Activated CD8-positive, alpha-beta T cell treated with anti-CD3 and anti-CD28 coated beads for 36 hours (primary cell): Measurements from ENCODE around the gene MYO1C. TPM values are rescaled to one million over a fixed set of nuclear protein-coding genes. Genes with fewer than 3 reads are reported as not detected.
A peak's percentile ranks its signal among the peaks of the same experiment; 100 is the strongest.
"Not testable (repeated sequence)": the region's sequence is repeated elsewhere in the genome, so short reads cannot be mapped to it uniquely, and the experiment has no call there.

Experiments
- ATAC-seq: fragments of 200-7000 bp; cut with Tn5 transposase; one replicate; pipeline ENCODE4 v1.10.0; 2021; ENCODE audit warnings: mild to moderate bottlenecking, moderate library complexity
- CTCF ChIA-PET: fragments of 350-600 bp; sonication (Branson Sonifier 250); formaldehyde crosslinking; loops from one replicate; lab custom pipeline; 2021; ENCODE audit warnings: antibody characterized with exemption; lab: Charles Lee
- POLR2A ChIA-PET: fragments of 350-600 bp; sonication (Branson Sonifier 250); formaldehyde crosslinking; loops from one replicate; lab custom pipeline; 2021; ENCODE audit warnings: antibody characterized with exemption; lab: Charles Lee
- DNase-seq: peaks from one replicate; pipeline ENCODE4 v3.0.0-alpha.2; 2020
- H3K27ac Mint-ChIP-seq: one replicate; pipeline ENCODE4 v1.8.0; 2021; ENCODE audit warnings: mild to moderate bottlenecking, mixed read lengths
- H3K27me3 Mint-ChIP-seq: one replicate; pipeline ENCODE4 v1.8.0; 2021; ENCODE audit warnings: mixed read lengths
- H3K36me3 Mint-ChIP-seq: one replicate; pipeline ENCODE4 v1.8.0; 2021; ENCODE audit warnings: low read depth, mixed read lengths
- H3K4me1 Mint-ChIP-seq: one replicate; pipeline ENCODE4 v1.8.0; 2021; ENCODE audit warnings: low read depth, mixed read lengths
- H3K4me3 Mint-ChIP-seq: one replicate; pipeline ENCODE4 v1.8.0; 2021; ENCODE audit warnings: mild to moderate bottlenecking, moderate library complexity, mixed read lengths
- H3K9me3 Mint-ChIP-seq: one replicate; pipeline ENCODE4 v1.8.0; 2021; ENCODE audit warnings: mixed read lengths
- intact Hi-C: fragments of 100-400 bp; cut with micrococcal nuclease; formaldehyde crosslinking; loops from one replicate; pipeline ENCODE4 v1.10.0; 2022
- total RNA-seq, 2 experiments: library from RNA; stranded (reverse); gene quantifications; one replicate each; pipeline ENCODE4 v1.2.3, GENCODE V29; 2021
- TF ChIP-seq, protein P1 (sequence below): fragments of 200-600 bp; IDR thresholded peaks from one replicate; pipeline ENCODE4 v1.8.0; 2022; ENCODE audit warnings: antibody characterized with exemption, mild to moderate bottlenecking

The MYO1C gene
- total RNA-seq, 2 experiments from 2014 or later = 12.6 to 16.8 TPM

DNA sequence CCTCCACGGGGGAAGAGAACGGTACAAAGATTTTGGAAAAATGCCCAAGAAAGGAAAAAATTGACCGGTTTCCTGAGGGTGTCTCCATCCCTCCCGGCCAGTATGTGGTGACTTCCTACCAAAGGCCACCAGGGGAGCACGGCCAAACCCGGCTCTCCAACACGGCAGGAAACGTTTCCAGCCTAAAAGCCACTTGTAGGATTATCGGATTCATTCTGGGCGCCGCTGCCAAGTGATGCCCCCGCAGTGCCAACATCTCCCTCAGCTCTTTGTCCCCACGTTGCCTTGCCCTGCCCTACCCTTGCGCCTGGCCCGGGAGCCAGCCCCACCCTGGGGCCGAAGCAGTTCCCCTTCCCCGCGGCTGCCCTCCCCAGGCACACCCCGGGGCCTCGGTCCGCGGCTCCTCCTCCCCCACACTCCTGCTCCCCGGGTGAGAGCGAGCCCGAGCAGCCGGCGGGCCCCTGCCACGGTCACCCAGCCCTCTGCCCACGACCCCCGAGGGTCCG, 37.1 kb downstream of the MYO1C start:
- DNase-seq (peak; percentile 57), ATAC-seq (peak; percentile 4)
- TF ChIP-seq, protein P1, sequence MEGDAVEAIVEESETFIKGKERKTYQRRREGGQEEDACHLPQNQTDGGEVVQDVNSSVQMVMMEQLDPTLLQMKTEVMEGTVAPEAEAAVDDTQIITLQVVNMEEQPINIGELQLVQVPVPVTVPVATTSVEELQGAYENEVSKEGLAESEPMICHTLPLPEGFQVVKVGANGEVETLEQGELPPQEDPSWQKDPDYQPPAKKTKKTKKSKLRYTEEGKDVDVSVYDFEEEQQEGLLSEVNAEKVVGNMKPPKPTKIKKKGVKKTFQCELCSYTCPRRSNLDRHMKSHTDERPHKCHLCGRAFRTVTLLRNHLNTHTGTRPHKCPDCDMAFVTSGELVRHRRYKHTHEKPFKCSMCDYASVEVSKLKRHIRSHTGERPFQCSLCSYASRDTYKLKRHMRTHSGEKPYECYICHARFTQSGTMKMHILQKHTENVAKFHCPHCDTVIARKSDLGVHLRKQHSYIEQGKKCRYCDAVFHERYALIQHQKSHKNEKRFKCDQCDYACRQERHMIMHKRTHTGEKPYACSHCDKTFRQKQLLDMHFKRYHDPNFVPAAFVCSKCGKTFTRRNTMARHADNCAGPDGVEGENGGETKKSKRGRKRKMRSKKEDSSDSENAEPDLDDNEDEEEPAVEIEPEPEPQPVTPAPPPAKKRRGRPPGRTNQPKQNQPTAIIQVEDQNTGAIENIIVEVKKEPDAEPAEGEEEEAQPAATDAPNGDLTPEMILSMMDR = peak; percentile 47
- ChIA-PET CTCF (interaction anchor here (2.7 kb wide), 1 partner anchor 90 kb away, joined by 11 read pairs; no protein-coding TSS in a partner anchor), POLR2A (interaction anchor here (0.5 to 2.4 kb wide), 7 partner anchors 8 to 229 kb away, joined by 3 to 11 read pairs (median 3); partner anchors contain the start of gene YWHAE)
- peaks cover 15% of the 10 kb centered on the region for H3K36me3 Mint-ChIP-seq
- H3K4me3 Mint-ChIP-seq = peak overlapping the region; percentile 88
- intact Hi-C loops = no loop called here
- H3K27me3 Mint-ChIP-seq = peaks cover 11% of the 10 kb centered on the region
- H3K27ac Mint-ChIP-seq = peak overlapping the region; percentile 89
- H3K9me3 Mint-ChIP-seq = no peaks in the 10 kb centered on the region
- H3K4me1 Mint-ChIP-seq = peaks cover 32% of the 10 kb centered on the region

- POLR2A ChIA-PET = interaction anchor here (0.6 to 1.4 kb wide), 4 partner anchors 9 to 89 kb away, joined by 3 to 4 read pairs (median 4); no protein-coding TSS in a partner anchor
- intact Hi-C loops = no loop called here
- TF ChIP-seq, protein P1 = no peak
- H3K4me3 Mint-ChIP-seq = peak overlapping the region; percentile 88
- peak overlapping the region; percentile 89 for H3K27ac Mint-ChIP-seq
- no peaks in the 10 kb centered on the region for H3K9me3 Mint-ChIP-seq
- CTCF ChIA-PET = interaction anchor here (1.0 to 2.7 kb wide), 3 partner anchors 79 to 195 kb away, joined by 3 to 11 read pairs (median 4); partner anchors contain the start of gene RILP
- H3K4me1 Mint-ChIP-seq = peaks cover 28% of the 10 kb centered on the region
- peaks cover 6% of the 10 kb centered on the region for H3K27me3 Mint-ChIP-seq
- no peak for DNase-seq
- no peak for ATAC-seq
- peaks cover 15% of the 10 kb centered on the region for H3K36me3 Mint-ChIP-seq
Observed at GRCh38 chr17:1454541-1454940, 37.9 kb downstream of the MYO1C start.

DNA sequence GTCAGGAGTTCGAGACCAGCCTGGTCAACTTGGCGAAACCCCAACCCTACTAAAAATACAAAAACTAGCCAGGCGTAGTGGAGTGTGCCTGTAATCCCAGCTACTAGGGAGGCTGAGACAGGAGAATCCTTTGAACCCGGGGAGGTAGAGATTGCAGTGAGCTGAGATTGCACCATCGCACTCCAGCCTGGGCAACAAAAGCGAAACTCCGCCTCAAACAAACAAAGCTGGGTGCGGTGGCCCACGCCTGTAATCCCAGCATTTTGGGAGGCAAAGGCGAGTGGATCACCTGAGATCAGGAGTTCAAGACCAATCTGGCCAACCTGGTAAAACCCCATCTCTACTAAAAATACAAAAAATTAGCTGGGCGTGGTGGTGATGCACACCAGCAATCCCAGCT, 38.8 kb downstream of the MYO1C start:
- Mint-ChIP-seq H3K36me3 (peaks cover 21% of the 10 kb centered on the region), H3K4me1 (peaks cover 35% of the 10 kb centered on the region), H3K4me3 (peak overlapping the region; percentile 15)
- H3K27ac Mint-ChIP-seq, H3K27me3 Mint-ChIP-seq, ATAC-seq, DNase-seq, intact Hi-C loops, H3K9me3 Mint-ChIP-seq: not testable (repeated sequence)
- ChIA-PET POLR2A (interaction anchor here (1.1 to 1.4 kb wide), 3 partner anchors 13 to 91 kb away, joined by 3 to 4 read pairs (median 4); no protein-coding TSS in a partner anchor), CTCF (interaction anchor here (0.6 to 2.7 kb wide), 5 partner anchors 62 to 196 kb away, joined by 3 to 11 read pairs (median 3); partner anchors contain the start of gene RILP)

GRCh38 chr17:1452836-1453235, 39.6 kb downstream of the MYO1C start:
- H3K9me3 Mint-ChIP-seq = no peaks in the 10 kb centered on the region
- peaks cover 6% of the 10 kb centered on the region for H3K27me3 Mint-ChIP-seq
- ChIA-PET POLR2A (interaction anchor here (0.6 to 1.3 kb wide), 3 partner anchors 65 to 90 kb away, joined by 3 to 4 read pairs (median 3); no protein-coding TSS in a partner anchor), CTCF (interaction anchor here (1.7 to 2.7 kb wide), 2 partner anchors 63 to 87 kb away, joined by 3 to 11 read pairs; no protein-coding TSS in a partner anchor)
- intact Hi-C loops = no loop called here
- ATAC-seq (no peak), DNase-seq (no peak)
- H3K36me3 Mint-ChIP-seq = peaks cover 21% of the 10 kb centered on the region
- no peak overlapping the region for H3K4me3 Mint-ChIP-seq
- peaks cover 39% of the 10 kb centered on the region for H3K4me1 Mint-ChIP-seq
- no peak overlapping the region for H3K27ac Mint-ChIP-seq
- TF ChIP-seq, protein P1 = no peak

GRCh38 chr17:1450261-1450660, 42.2 kb downstream of the MYO1C start:
- Mint-ChIP-seq H3K4me1 (peaks cover 53% of the 10 kb centered on the region), H3K36me3 (peaks cover 24% of the 10 kb centered on the region)
- H3K27ac Mint-ChIP-seq, ATAC-seq, H3K9me3 Mint-ChIP-seq, DNase-seq, H3K27me3 Mint-ChIP-seq, H3K4me3 Mint-ChIP-seq, intact Hi-C loops: not testable (repeated sequence)
- POLR2A ChIA-PET = interaction anchor here (1.0 kb wide), 1 partner anchor 51 kb away, joined by 3 read pairs; no protein-coding TSS in a partner anchor
- CTCF ChIA-PET = interaction anchor here (0.8 to 1.4 kb wide), 3 partner anchors 35 to 85 kb away, joined by 3 to 5 read pairs (median 3); no protein-coding TSS in a partner anchor
